Epithelial cell of esophagus (primary cell): Measurements from ENCODE around the gene DLL3.

Experiments used
- DNase-seq: peaks from one replicate; pipeline ENCODE4 v3.0.0; 2010; ENCODE audit warnings: low read depth
- H3K4me3 ChIP-seq: 2 replicates; pipeline ENCODE4 v1.5.1; 2011; ENCODE audit warnings: mild to moderate bottlenecking, low read length, control low read depth
- TF ChIP-seq, protein P1 (sequence below): IDR thresholded peaks from 2 replicates; pipeline ENCODE4 v1.5.1; 2011; ENCODE audit warnings: low read depth, mild to moderate bottlenecking, low read length, control low read depth, inconsistent platforms; ENCODE audit not compliant: insufficient read depth; ENCODE audit errors: missing control alignments

Gene DLL3

DNA sequence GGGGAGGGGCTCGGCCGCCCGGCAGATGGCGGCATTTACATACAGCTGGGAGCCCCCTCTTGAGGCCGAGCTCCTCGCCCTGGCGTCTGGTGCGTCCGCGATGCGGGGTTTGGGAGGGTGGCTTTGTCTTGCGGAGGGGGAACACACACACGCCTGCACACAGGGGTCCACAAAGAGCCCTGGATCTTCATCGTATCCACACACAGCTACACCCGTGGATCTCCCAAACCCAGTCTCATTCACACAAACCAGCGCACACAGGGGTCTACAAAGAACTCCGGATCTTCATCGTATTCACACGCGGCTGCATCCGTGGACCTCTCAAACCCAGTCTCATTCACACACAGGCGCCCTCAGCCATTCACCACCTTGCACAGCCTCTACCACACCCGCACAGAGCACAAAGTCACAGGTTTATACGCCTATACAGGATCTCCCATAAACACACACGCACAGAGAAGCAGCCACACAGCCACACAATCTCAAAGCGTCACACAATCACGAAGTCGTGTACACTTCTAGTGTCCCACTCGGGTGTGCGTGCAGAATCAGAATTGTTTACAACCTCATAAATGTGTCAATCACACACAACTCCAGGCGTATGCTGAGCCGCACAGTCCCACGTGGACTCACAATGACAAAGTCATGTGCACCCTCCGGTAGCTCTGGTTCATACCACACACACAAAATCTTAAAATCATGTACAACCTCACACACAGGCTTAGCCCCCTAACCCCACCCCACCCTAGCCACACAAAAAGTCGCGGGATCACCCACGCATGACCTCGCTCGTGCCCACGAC is 550 bp upstream of the DLL3 start:
- TF ChIP-seq, protein P1, sequence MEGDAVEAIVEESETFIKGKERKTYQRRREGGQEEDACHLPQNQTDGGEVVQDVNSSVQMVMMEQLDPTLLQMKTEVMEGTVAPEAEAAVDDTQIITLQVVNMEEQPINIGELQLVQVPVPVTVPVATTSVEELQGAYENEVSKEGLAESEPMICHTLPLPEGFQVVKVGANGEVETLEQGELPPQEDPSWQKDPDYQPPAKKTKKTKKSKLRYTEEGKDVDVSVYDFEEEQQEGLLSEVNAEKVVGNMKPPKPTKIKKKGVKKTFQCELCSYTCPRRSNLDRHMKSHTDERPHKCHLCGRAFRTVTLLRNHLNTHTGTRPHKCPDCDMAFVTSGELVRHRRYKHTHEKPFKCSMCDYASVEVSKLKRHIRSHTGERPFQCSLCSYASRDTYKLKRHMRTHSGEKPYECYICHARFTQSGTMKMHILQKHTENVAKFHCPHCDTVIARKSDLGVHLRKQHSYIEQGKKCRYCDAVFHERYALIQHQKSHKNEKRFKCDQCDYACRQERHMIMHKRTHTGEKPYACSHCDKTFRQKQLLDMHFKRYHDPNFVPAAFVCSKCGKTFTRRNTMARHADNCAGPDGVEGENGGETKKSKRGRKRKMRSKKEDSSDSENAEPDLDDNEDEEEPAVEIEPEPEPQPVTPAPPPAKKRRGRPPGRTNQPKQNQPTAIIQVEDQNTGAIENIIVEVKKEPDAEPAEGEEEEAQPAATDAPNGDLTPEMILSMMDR, result peak; percentile 29
- no peak overlapping the region for H3K4me3 ChIP-seq

DNA sequence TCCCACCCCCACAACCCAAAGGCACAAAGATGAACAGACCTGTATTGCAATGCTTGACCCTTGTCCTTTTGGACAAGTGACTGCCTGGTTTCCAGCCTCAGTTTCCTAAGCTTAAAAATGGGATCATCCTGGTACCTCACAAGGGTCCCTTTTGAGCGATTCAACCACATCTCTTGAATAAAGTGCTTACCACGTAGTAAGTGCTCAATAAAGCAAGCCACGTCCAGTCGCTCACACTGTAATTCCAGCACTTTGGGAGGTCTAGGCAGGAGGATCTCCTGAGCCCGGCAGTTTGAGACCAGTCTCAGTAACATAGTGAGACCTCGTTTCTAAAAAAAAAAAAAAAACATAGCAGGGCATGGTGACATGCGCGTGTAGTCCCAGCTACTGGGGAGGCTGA is 1.2 kb downstream of the DLL3 start:
- H3K4me3 ChIP-seq, result no peak overlapping the region
- TF ChIP-seq, protein P1, result no peak
- DNase-seq, result no peak

More for the DNA sequence above, 550 bp upstream of the DLL3 start:
- peak; percentile 30 for DNase-seq

DNA sequence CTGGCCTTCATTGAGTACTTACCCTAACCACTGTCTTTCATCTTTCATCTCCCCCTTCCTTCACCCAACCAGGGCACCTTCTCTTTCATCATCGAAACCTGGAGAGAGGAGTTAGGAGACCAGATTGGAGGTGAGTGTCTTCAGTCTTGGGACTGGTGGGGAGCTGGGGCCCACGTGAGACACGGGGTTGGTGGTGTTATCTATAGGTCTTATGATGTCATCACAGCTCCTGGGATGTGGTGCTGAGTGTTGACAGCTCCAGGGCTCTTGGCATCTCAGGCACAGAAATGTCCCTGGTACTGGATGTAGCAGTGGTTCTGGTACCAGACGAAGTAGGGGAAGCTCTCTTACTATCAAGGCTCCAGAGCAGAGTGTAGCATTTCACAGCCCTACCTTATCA is 1.8 kb downstream of the DLL3 start:
- TF ChIP-seq, protein P1, result no peak
- H3K4me3 ChIP-seq, result no peak overlapping the region
- no peak for DNase-seq

DNA sequence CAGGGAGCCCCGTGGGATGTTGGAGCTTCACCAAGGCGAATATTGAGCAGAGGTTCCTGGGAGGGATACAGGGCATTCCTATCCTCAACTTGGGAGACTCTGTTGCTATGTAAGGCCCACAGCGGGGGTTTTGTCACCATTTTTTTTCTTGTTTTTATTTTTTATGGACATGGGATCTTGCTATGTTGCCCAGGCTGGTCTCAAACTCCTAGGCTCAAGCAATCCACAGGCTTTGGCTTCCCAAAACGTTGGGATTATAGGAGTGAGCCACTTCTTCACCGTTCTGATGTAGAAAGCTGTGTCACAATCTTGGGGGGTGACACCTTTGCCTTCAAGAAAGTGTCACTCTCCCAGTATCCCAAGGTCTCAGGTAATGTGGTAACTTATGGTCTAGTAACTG is 2.6 kb downstream of the DLL3 start:
- TF ChIP-seq, protein P1, result no peak
- H3K4me3 ChIP-seq, result no peak overlapping the region

GRCh38 chr19:39502640-39503417 is 4.1 kb downstream of the DLL3 start:
- no peak overlapping the region for H3K4me3 ChIP-seq
- TF ChIP-seq, protein P1, result peak; percentile 40
- peak; percentile 78 for DNase-seq

More for the DNA sequence above, 2.6 kb downstream of the DLL3 start:
- DNase-seq, result no peak

DNA sequence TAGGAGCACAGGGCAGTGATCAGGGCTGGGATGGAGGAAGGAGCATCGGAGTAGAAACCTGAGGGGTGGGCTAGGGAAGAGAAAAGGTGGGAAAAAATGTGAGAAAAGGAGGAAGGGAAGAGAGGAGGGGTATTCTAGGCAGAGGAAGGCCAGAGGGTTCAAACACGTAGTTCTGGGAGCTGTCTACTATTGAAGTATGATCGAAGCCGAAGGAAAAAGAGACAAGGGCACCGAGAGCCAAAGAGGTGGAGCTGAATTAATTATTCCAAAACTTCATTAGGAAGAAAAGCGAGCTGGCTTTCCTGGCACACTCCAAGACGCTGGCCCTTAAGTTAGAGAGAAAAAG is 7.8 kb downstream of the DLL3 start:
- TF ChIP-seq, protein P1, result no peak
- no peak for DNase-seq
- peak overlapping the region; percentile 16 for H3K4me3 ChIP-seq
